ENCODE measurements around the gene KAT14. TPM values are rescaled to one million over a fixed set of nuclear protein-coding genes. Genes with fewer than 3 reads are reported as not detected.
"Not testable (repeated sequence)": the region's sequence is repeated elsewhere in the genome, so short reads cannot be mapped to it uniquely, and the experiment has no call there.

The KAT14 gene
- total RNA-seq, 1 experiment from 2014 or later = 28.4 TPM

GRCh38 chr20:18224968-18225568 is 87.4 kb downstream of the KAT14 start:
- BruUV-seq (replicated peaks) = no TSS peak
- H3K27me3 ChIP-seq (ENCODE audit: insufficient read depth, low read depth) = no peaks in the 10 kb centered on the region
- no peaks in the 10 kb centered on the region for H3K36me3 ChIP-seq (ENCODE audit: low read depth)
- peak overlapping the region; percentile 33; the same call in 1 of the 2 replicates for H3K4me3 ChIP-seq
- H3K4me1 ChIP-seq (replicated peaks; ENCODE audit: insufficient read depth) = peaks cover 37% of the 10 kb centered on the region
- intact Hi-C loops (cut with micrococcal nuclease; ENCODE audit: unreplicated experiment) = loop anchor here (1.0 kb wide), 3 partner anchors 27 to 51 kb away; no protein-coding TSS in a partner anchor
- no peaks in the 10 kb centered on the region for H3K9me2 ChIP-seq (ENCODE audit: insufficient read depth)
- peak overlapping the region; percentile 61 for H2AFZ ChIP-seq
- peak overlapping the region; percentile 76 for H3K4me2 ChIP-seq
- ChIA-PET POLR2A (ENCODE audit: unreplicated experiment) (interaction anchor here (0.5 to 1.1 kb wide), 4 partner anchors 15 to 167 kb away, joined by 3 to 17 read pairs (median 4); partner anchors contain the start of gene ZNF133), CTCF (interaction anchor here (0.6 to 2.4 kb wide), 2 partner anchors 28 to 168 kb away, joined by 3 to 6 read pairs; partner anchors contain the start of gene OVOL2)
- no peak for TF ChIP-seq CTCF (conservative IDR thresholded peaks at IDR 0.05)
- TF ChIP-seq EZH2 (IDR thresholded peaks at IDR 0.05; ENCODE audit: low read depth) = no peak
- no peaks in the 10 kb centered on the region for H3K79me2 ChIP-seq (ENCODE audit: low read depth)
- no peaks in the 10 kb centered on the region for H4K20me1 ChIP-seq (ENCODE audit: insufficient read depth)
- peaks cover 30% of the 10 kb centered on the region for H3F3A ChIP-seq (ENCODE audit: insufficient read depth, low read depth)
- peak; percentile 68 to 77 for DNase-seq
- peak overlapping the region; percentile 49 for H3K27ac ChIP-seq
- H3K9me3 ChIP-seq (ENCODE audit: insufficient read depth, low read depth) = peaks cover 6% of the 10 kb centered on the region; the same call in 1 of the 2 replicates

GRCh38 chr20:18225632-18226031 is 88.0 kb downstream of the KAT14 start:
- no TSS peak for BruUV-seq (replicated peaks)
- H3K4me3 ChIP-seq = peak overlapping the region; percentile 33; the same call in 1 of the 2 replicates
- peak overlapping the region; percentile 61; the same call in 1 of the 2 replicates for H2AFZ ChIP-seq
- H3K27me3 ChIP-seq (ENCODE audit: insufficient read depth, low read depth) = no peaks in the 10 kb centered on the region
- intact Hi-C loops (cut with micrococcal nuclease; ENCODE audit: unreplicated experiment) = loop anchor here (1.0 kb wide), 3 partner anchors 27 to 51 kb away; no protein-coding TSS in a partner anchor
- TF ChIP-seq EZH2 (IDR thresholded peaks at IDR 0.05; ENCODE audit: low read depth) = no peak
- H3K79me2 ChIP-seq (ENCODE audit: low read depth) = no peaks in the 10 kb centered on the region
- H3K9me2 ChIP-seq (ENCODE audit: insufficient read depth) = no peaks in the 10 kb centered on the region
- peak overlapping the region; percentile 76 for H3K4me2 ChIP-seq
- no peak for DNase-seq
- H3K4me1 ChIP-seq (replicated peaks; ENCODE audit: insufficient read depth) = peaks cover 37% of the 10 kb centered on the region
- H4K20me1 ChIP-seq (ENCODE audit: insufficient read depth) = no peaks in the 10 kb centered on the region
- peaks cover 6% of the 10 kb centered on the region; the same call in 1 of the 2 replicates for H3K9me3 ChIP-seq (ENCODE audit: insufficient read depth, low read depth)
- H3F3A ChIP-seq (ENCODE audit: insufficient read depth, low read depth) = peaks cover 30% of the 10 kb centered on the region
- no peaks in the 10 kb centered on the region for H3K36me3 ChIP-seq (ENCODE audit: low read depth)
- POLR2A ChIA-PET (ENCODE audit: unreplicated experiment) = interaction anchor here (0.5 to 1.1 kb wide), 4 partner anchors 15 to 167 kb away, joined by 3 to 17 read pairs (median 4); partner anchors contain the start of gene ZNF133
- peak overlapping the region; percentile 49 for H3K27ac ChIP-seq
- CTCF ChIA-PET = interaction anchor here (0.6 to 2.4 kb wide), 2 partner anchors 28 to 168 kb away, joined by 3 to 6 read pairs; partner anchors contain the start of gene OVOL2

- H3K4me3 ChIP-seq; H3K36me3 ChIP-seq (ENCODE audit: low read depth); H2AFZ ChIP-seq; POLR2A ChIA-PET (ENCODE audit: unreplicated experiment); H3K27me3 ChIP-seq (ENCODE audit: insufficient read depth, low read depth); H3K9me3 ChIP-seq (ENCODE audit: insufficient read depth, low read depth); H3K4me2 ChIP-seq; H3K27ac ChIP-seq; H3K9me2 ChIP-seq (ENCODE audit: insufficient read depth); CTCF ChIA-PET; intact Hi-C loops (cut with micrococcal nuclease; ENCODE audit: unreplicated experiment); DNase-seq; BruUV-seq (replicated peaks); H3K79me2 ChIP-seq (ENCODE audit: low read depth); H4K20me1 ChIP-seq (ENCODE audit: insufficient read depth): not testable (repeated sequence)
- H3F3A ChIP-seq (ENCODE audit: insufficient read depth, low read depth) = peaks cover 30% of the 10 kb centered on the region
- H3K4me1 ChIP-seq (replicated peaks; ENCODE audit: insufficient read depth) = peaks cover 37% of the 10 kb centered on the region
Observed at GRCh38 chr20:18226741-18227140, 89.1 kb downstream of the KAT14 start.

- POLR2A ChIA-PET (ENCODE audit: unreplicated experiment) = no interaction called here
- Histone ChIP-seq H3K79me2 (ENCODE audit: low read depth) (no peaks in the 10 kb centered on the region), H4K20me1 (ENCODE audit: insufficient read depth) (no peaks in the 10 kb centered on the region), H3K27ac (no peak overlapping the region), H3F3A (ENCODE audit: insufficient read depth, low read depth) (no peaks in the 10 kb centered on the region), H3K9me2 (ENCODE audit: insufficient read depth) (no peaks in the 10 kb centered on the region), H3K4me1 (replicated peaks; ENCODE audit: insufficient read depth) (no peaks in the 10 kb centered on the region), H3K4me3 (no peak overlapping the region), H3K27me3 (ENCODE audit: insufficient read depth, low read depth) (no peaks in the 10 kb centered on the region), H2AFZ (no peak overlapping the region), H3K9me3 (ENCODE audit: insufficient read depth, low read depth) (no peaks in the 10 kb centered on the region), H3K36me3 (ENCODE audit: low read depth) (no peaks in the 10 kb centered on the region), H3K4me2 (no peak overlapping the region)
- no peak for DNase-seq
- CTCF ChIA-PET = no interaction called here
- intact Hi-C loops (cut with micrococcal nuclease; ENCODE audit: unreplicated experiment) = no loop called here
- no TSS peak for BruUV-seq (replicated peaks)
- TF ChIP-seq CTCF (conservative IDR thresholded peaks at IDR 0.05) (no peak), EZH2 (IDR thresholded peaks at IDR 0.05; ENCODE audit: low read depth) (no peak)
Observed at GRCh38 chr20:18233408-18233943, 95.8 kb downstream of the KAT14 start.

All from PC-9 (cell line).